ENCODE measurements around the gene GRM5. TPM values are rescaled to one million over a fixed set of nuclear protein-coding genes. Genes with fewer than 3 reads are reported as not detected.

The GRM5 gene
- total RNA-seq, 4 donors from 2014 or later = under 0.01 to 1.8 (median under 0.01) TPM; not detected in 1

- no peak overlapping the region for H3K27ac ChIP-seq
- no peaks in the 10 kb centered on the region for H3K36me3 ChIP-seq
- H3K4me3 ChIP-seq = no peak overlapping the region
- no peaks in the 10 kb centered on the region for H3K27me3 ChIP-seq
- no peak for DNase-seq (ENCODE audit: low spot score in 2 of 2)
- H3K4me1 ChIP-seq = no peaks in the 10 kb centered on the region
- TF ChIP-seq POLR2A (IDR thresholded peaks at IDR 0.05) (no peak), EP300 (IDR thresholded peaks at IDR 0.05) (no peak), CTCF (IDR thresholded peaks at IDR 0.05) (no peak)
- WGBS, 2 donors = 54 to 82% methylated on average over 2 of the region's 2 CpGs
- no peaks in the 10 kb centered on the region for H3K9me3 ChIP-seq
Measured at GRCh38 chr11:88701816-88702215, 364.0 kb downstream of the GRM5 start.

GRCh38 chr11:88697139-88697538, 368.6 kb downstream of the GRM5 start:
- Histone ChIP-seq H3K27ac (no peak overlapping the region), H3K27me3 (no peaks in the 10 kb centered on the region), H3K9me3 (no peaks in the 10 kb centered on the region), H3K36me3 (no peaks in the 10 kb centered on the region), H3K4me3 (no peak overlapping the region), H3K4me1 (no peaks in the 10 kb centered on the region)
- WGBS, 2 donors = 33 to 45% methylated on average over 3 of the region's 3 CpGs
- no peak for DNase-seq (ENCODE audit: low spot score in 2 of 2)
- TF ChIP-seq EP300 (IDR thresholded peaks at IDR 0.05) (no peak), CTCF (IDR thresholded peaks at IDR 0.05) (no peak), POLR2A (IDR thresholded peaks at IDR 0.05) (no peak)

- Histone ChIP-seq H3K4me3 (no peak overlapping the region), H3K36me3 (no peaks in the 10 kb centered on the region), H3K4me1 (no peaks in the 10 kb centered on the region), H3K9me3 (no peaks in the 10 kb centered on the region), H3K27ac (no peak overlapping the region), H3K27me3 (no peaks in the 10 kb centered on the region)
- WGBS, 2 donors = 56 to 63% methylated on average over 11 of the region's 11 CpGs
- no peak for DNase-seq (ENCODE audit: low spot score in 2 of 2)
- no peak for TF ChIP-seq CTCF (IDR thresholded peaks at IDR 0.05)
- no peak for TF ChIP-seq POLR2A (IDR thresholded peaks at IDR 0.05)
- TF ChIP-seq EP300 (IDR thresholded peaks at IDR 0.05) = no peak
Measured at GRCh38 chr11:88695689-88696414, 369.9 kb downstream of the GRM5 start.

GRCh38 chr11:88692306-88693086, 373.3 kb downstream of the GRM5 start:
- no peak overlapping the region for H3K27ac ChIP-seq
- no peaks in the 10 kb centered on the region for H3K27me3 ChIP-seq
- H3K4me3 ChIP-seq = no peak overlapping the region
- no peaks in the 10 kb centered on the region for H3K36me3 ChIP-seq
- no peak for TF ChIP-seq EP300 (IDR thresholded peaks at IDR 0.05)
- no peak for TF ChIP-seq CTCF (IDR thresholded peaks at IDR 0.05)
- no peak for TF ChIP-seq POLR2A (IDR thresholded peaks at IDR 0.05)
- H3K9me3 ChIP-seq = no peaks in the 10 kb centered on the region
- no peak for DNase-seq (ENCODE audit: low spot score in 2 of 2)
- H3K4me1 ChIP-seq = no peaks in the 10 kb centered on the region
- WGBS, 2 donors = 63% methylated on average over 4 of the region's 4 CpGs

Measured in tibial nerve (tissue), 4 donors.